Measurements from ENCODE around the gene ATXN7.
A peak's percentile ranks its signal among the peaks of the same experiment; 100 is the strongest.

DNA sequence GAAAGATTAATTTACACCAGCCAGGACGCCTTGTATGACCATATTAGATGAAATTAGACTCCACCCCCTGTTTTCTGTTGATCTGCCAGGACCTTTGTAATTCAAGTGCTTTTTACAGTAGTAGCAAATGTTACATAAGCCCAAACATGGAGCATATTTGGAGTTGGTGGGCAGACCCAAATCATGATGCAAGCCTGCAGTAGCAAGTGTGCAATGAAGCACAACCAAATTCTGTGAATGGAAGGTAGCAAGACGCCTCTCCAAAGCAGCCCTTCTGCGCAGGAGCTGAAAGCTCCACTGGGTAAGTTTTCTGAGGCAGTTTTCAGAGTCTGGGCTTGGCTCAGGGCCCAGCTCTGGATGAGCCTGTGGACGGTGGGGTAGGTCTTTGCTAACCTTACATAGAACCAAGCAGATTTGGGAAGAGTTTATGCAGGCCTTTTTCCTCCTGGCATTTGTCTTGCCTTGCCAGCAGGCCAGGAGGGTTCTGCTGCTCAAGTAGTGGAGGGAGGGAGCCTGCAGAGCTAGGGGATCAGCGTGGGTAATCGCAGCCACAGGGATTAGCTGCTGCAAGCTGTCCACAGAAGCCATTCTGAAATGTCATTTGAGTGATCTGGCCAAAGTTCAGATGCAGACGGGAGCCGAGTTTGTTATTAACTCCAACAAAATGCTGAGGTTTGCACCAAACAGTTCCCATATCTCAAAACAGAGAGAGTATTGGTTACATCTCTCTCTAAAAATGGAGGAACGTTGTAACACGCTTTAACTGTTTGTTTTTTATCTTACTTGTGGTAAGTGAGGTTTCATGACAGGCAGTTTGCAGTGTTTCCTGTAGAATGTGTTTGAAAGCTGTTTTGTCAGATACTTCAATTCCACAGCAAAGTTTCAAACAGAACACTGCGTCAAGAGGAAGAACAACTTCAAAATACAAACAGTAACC, 104.3 kb downstream of the ATXN7 start:
- TF ChIP-seq CTCF (IDR thresholded peaks at IDR 0.05) (no peak), POLR2A (IDR thresholded peaks at IDR 0.05) (peak in 1 of 2 donors; percentile 29)

All from Peyer's patch (tissue), 4 donors.